ENCODE results near the gene SNX21. TPM values are rescaled to one million over a fixed set of nuclear protein-coding genes. Genes with fewer than 3 reads are reported as not detected.

Gene SNX21
- total and polyA plus RNA-seq, 9 of the 15 experiments (the other 6 are each of a cell fraction or from before 2014, with no cell fraction given): 0.10 to 1.2 (median 0.42) TPM

GRCh38 chr20:45892049-45892825 lies 58.6 kb downstream of the SNX21 start (continued):
- TF ChIP-seq PRDM10 (IDR thresholded peaks at IDR 0.05; ENCODE audit: partially characterized antibody): peak; percentile 54
- TF ChIP-seq, protein P1, sequence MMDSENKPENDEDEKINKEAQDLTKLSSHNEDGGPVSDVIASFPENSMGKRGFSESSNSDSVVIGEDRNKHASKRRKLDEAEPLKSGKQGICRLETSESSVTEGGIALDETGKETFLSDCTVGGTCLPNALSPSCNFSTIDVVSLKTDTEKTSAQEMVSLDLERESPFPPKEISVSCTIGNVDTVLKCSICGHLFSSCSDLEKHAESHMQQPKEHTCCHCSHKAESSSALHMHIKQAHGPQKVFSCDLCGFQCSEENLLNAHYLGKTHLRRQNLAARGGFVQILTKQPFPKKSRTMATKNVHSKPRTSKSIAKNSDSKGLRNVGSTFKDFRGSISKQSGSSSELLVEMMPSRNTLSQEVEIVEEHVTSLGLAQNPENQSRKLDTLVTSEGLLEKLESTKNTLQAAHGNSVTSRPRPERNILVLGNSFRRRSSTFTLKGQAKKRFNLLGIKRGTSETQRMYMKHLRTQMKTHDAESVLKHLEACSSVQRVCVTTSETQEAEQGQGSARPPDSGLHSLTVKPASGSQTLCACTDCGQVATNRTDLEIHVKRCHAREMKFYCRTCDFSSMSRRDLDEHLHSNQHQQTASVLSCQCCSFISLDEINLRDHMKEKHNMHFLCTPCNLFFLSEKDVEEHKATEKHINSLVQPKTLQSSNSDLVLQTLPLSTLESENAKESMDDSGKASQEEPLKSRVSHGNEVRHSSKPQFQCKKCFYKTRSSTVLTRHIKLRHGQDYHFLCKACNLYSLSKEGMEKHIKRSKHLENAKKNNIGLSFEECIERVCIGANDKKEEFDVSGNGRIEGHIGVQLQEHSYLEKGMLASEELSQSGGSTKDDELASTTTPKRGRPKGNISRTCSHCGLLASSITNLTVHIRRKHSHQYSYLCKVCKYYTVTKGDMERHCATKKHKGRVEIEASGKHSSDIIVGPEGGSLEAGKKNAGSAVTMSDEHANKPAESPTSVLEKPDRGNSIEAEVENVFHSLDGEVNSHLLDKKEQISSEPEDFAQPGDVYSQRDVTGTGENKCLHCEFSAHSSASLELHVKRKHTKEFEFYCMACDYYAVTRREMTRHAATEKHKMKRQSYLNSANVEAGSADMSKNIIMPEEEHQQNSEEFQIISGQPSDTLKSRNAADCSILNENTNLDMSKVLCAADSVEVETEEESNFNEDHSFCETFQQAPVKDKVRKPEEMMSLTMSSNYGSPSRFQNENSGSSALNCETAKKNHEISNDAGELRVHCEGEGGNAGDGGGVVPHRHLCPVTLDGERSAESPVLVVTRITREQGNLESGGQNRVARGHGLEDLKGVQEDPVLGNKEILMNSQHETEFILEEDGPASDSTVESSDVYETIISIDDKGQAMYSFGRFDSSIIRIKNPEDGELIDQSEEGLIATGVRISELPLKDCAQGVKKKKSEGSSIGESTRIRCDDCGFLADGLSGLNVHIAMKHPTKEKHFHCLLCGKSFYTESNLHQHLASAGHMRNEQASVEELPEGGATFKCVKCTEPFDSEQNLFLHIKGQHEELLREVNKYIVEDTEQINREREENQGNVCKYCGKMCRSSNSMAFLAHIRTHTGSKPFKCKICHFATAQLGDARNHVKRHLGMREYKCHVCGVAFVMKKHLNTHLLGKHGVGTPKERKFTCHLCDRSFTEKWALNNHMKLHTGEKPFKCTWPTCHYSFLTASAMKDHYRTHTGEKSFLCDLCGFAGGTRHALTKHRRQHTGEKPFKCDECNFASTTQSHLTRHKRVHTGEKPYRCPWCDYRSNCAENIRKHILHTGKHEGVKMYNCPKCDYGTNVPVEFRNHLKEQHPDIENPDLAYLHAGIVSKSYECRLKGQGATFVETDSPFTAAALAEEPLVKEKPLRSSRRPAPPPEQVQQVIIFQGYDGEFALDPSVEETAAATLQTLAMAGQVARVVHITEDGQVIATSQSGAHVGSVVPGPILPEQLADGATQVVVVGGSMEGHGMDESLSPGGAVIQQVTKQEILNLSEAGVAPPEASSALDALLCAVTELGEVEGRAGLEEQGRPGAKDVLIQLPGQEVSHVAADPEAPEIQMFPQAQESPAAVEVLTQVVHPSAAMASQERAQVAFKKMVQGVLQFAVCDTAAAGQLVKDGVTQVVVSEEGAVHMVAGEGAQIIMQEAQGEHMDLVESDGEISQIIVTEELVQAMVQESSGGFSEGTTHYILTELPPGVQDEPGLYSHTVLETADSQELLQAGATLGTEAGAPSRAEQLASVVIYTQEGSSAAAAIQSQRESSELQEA (IDR thresholded peaks at IDR 0.05; ENCODE audit: low read depth): no peak

Other genes with a start within 250 kb of the SNX21 start
Only the 7 nearest of the 21 such genes appear.
- not detected in 2 replicates for gene WFDC3, start 41.9 kb upstream of the SNX21 start, total RNA-seq (2014; rRNA removed)
- not detected in 2 replicates for gene WFDC3, start 41.9 kb upstream of the SNX21 start, total RNA-seq (2014; rRNA removed; fragmentation: Illumina TruSeq; extraction: Trizol)
- not detected in 2 replicates for gene WFDC3, start 41.9 kb upstream of the SNX21 start, total RNA-seq (2015; rRNA removed; fragmentation: Illumina TruSeq; extraction: Trizol)
- gene WFDC3, start 41.9 kb upstream of the SNX21 start, total RNA-seq (2021): 0.45 TPM in 1 of 2 replicates, not detected in the other
- not detected in 2 replicates for gene WFDC3, start 41.9 kb upstream of the SNX21 start, polyA plus RNA-seq (2011; rRNA removed)
- gene WFDC3, start 41.9 kb upstream of the SNX21 start, polyA plus RNA-seq (2014; fragmentation: Illumina TruSeq; extraction: Trizol): not detected in 2 replicates
- gene WFDC3, start 41.9 kb upstream of the SNX21 start, polyA plus RNA-seq (2014; fragmentation: Nextera tagmentation; extraction: Ambion mirVana): under 1 TPM in 1 of 2 experiments, not detected in 1; 0.28 TPM
- 0.85 TPM in 1 of 2 replicates, not detected in the other for gene WFDC3, start 41.9 kb upstream of the SNX21 start, polyA plus RNA-seq (2014; rRNA removed)
- gene DNTTIP1, start 41.8 kb upstream of the SNX21 start, total RNA-seq (2014; rRNA removed): 27.4 and 27.9 TPM in 2 replicates
- gene DNTTIP1, start 41.8 kb upstream of the SNX21 start, total RNA-seq (2014; rRNA removed; fragmentation: Illumina TruSeq; extraction: Trizol): 13.8 and 15.8 TPM in 2 replicates
- 17.8 and 18.0 TPM in 2 replicates for gene DNTTIP1, start 41.8 kb upstream of the SNX21 start, total RNA-seq (2015; rRNA removed; fragmentation: Illumina TruSeq; extraction: Trizol)
- gene DNTTIP1, start 41.8 kb upstream of the SNX21 start, total RNA-seq (2021): 28.1 and 30.0 TPM in 2 replicates
- 33.3 and 37.9 TPM in 2 replicates for gene DNTTIP1, start 41.8 kb upstream of the SNX21 start, polyA plus RNA-seq (2011; rRNA removed)
- gene DNTTIP1, start 41.8 kb upstream of the SNX21 start, polyA plus RNA-seq (2014; fragmentation: Illumina TruSeq; extraction: Trizol): 39.8 and 46.3 TPM in 2 replicates
- 10 to 100 TPM in 1 of 2 experiments, 1 to 10 TPM in 1; 8.6 to 11.1 TPM for gene DNTTIP1, start 41.8 kb upstream of the SNX21 start, polyA plus RNA-seq (2014; fragmentation: Nextera tagmentation; extraction: Ambion mirVana)
- 55.9 and 58.8 TPM in 2 replicates for gene DNTTIP1, start 41.8 kb upstream of the SNX21 start, polyA plus RNA-seq (2014; rRNA removed)
- 0.41 and 0.68 TPM in 2 replicates for gene UBE2C, start 21.2 kb upstream of the SNX21 start, total RNA-seq (2014; rRNA removed)
- 0.48 and 0.69 TPM in 2 replicates for gene UBE2C, start 21.2 kb upstream of the SNX21 start, total RNA-seq (2014; rRNA removed; fragmentation: Illumina TruSeq; extraction: Trizol)
- 0.83 and 0.98 TPM in 2 replicates for gene UBE2C, start 21.2 kb upstream of the SNX21 start, total RNA-seq (2015; rRNA removed; fragmentation: Illumina TruSeq; extraction: Trizol)
- gene UBE2C, start 21.2 kb upstream of the SNX21 start, total RNA-seq (2021): 1.5 and 1.7 TPM in 2 replicates
- 1.4 and 1.7 TPM in 2 replicates for gene UBE2C, start 21.2 kb upstream of the SNX21 start, polyA plus RNA-seq (2011; rRNA removed)
- gene UBE2C, start 21.2 kb upstream of the SNX21 start, polyA plus RNA-seq (2014; fragmentation: Illumina TruSeq; extraction: Trizol): 0.51 and 1.1 TPM in 2 replicates
- gene UBE2C, start 21.2 kb upstream of the SNX21 start, polyA plus RNA-seq (2014; fragmentation: Nextera tagmentation; extraction: Ambion mirVana): under 1 TPM; 0.52 to 0.63 TPM
- 1.5 and 1.6 TPM in 2 replicates for gene UBE2C, start 21.2 kb upstream of the SNX21 start, polyA plus RNA-seq (2014; rRNA removed)
- gene TNNC2, start 6.5 kb upstream of the SNX21 start, total RNA-seq (2014; rRNA removed): not detected in 2 replicates
- gene TNNC2, start 6.5 kb upstream of the SNX21 start, total RNA-seq (2014; rRNA removed; fragmentation: Illumina TruSeq; extraction: Trizol): not detected in 2 replicates
- gene TNNC2, start 6.5 kb upstream of the SNX21 start, total RNA-seq (2015; rRNA removed; fragmentation: Illumina TruSeq; extraction: Trizol): not detected in 2 replicates
- not detected in 2 replicates for gene TNNC2, start 6.5 kb upstream of the SNX21 start, total RNA-seq (2021)
- not detected in 2 replicates for gene TNNC2, start 6.5 kb upstream of the SNX21 start, polyA plus RNA-seq (2011; rRNA removed)
- not detected in 2 replicates for gene TNNC2, start 6.5 kb upstream of the SNX21 start, polyA plus RNA-seq (2014; fragmentation: Illumina TruSeq; extraction: Trizol)
- gene TNNC2, start 6.5 kb upstream of the SNX21 start, polyA plus RNA-seq (2014; fragmentation: Nextera tagmentation; extraction: Ambion mirVana): not detected
- not detected in 2 replicates for gene TNNC2, start 6.5 kb upstream of the SNX21 start, polyA plus RNA-seq (2014; rRNA removed)
- 36.7 and 49.8 TPM in 2 replicates for gene ACOT8, start 23.6 kb downstream of the SNX21 start, total RNA-seq (2014; rRNA removed)
- 11.9 and 13.0 TPM in 2 replicates for gene ACOT8, start 23.6 kb downstream of the SNX21 start, total RNA-seq (2014; rRNA removed; fragmentation: Illumina TruSeq; extraction: Trizol)
- gene ACOT8, start 23.6 kb downstream of the SNX21 start, total RNA-seq (2015; rRNA removed; fragmentation: Illumina TruSeq; extraction: Trizol): 18.3 and 20.3 TPM in 2 replicates
- gene ACOT8, start 23.6 kb downstream of the SNX21 start, total RNA-seq (2021): 24.5 and 28.5 TPM in 2 replicates
- 34.9 and 48.0 TPM in 2 replicates for gene ACOT8, start 23.6 kb downstream of the SNX21 start, polyA plus RNA-seq (2011; rRNA removed)
- 20.7 and 25.8 TPM in 2 replicates for gene ACOT8, start 23.6 kb downstream of the SNX21 start, polyA plus RNA-seq (2014; fragmentation: Illumina TruSeq; extraction: Trizol)
- gene ACOT8, start 23.6 kb downstream of the SNX21 start, polyA plus RNA-seq (2014; fragmentation: Nextera tagmentation; extraction: Ambion mirVana): 10 to 100 TPM in 1 of 2 experiments, 1 to 10 TPM in 1; 8.2 to 14.9 TPM
- gene ACOT8, start 23.6 kb downstream of the SNX21 start, polyA plus RNA-seq (2014; rRNA removed): 46.7 and 49.5 TPM in 2 replicates
- 2.4 and 2.7 TPM in 2 replicates for gene ZSWIM3, start 23.8 kb downstream of the SNX21 start, total RNA-seq (2014; rRNA removed)
- 2.6 and 2.8 TPM in 2 replicates for gene ZSWIM3, start 23.8 kb downstream of the SNX21 start, total RNA-seq (2014; rRNA removed; fragmentation: Illumina TruSeq; extraction: Trizol)
- 3.6 and 4.0 TPM in 2 replicates for gene ZSWIM3, start 23.8 kb downstream of the SNX21 start, total RNA-seq (2015; rRNA removed; fragmentation: Illumina TruSeq; extraction: Trizol)
- gene ZSWIM3, start 23.8 kb downstream of the SNX21 start, total RNA-seq (2021): 2.5 and 2.9 TPM in 2 replicates
- gene ZSWIM3, start 23.8 kb downstream of the SNX21 start, polyA plus RNA-seq (2011; rRNA removed): 4.3 and 5.4 TPM in 2 replicates
- 2.6 and 3.0 TPM in 2 replicates for gene ZSWIM3, start 23.8 kb downstream of the SNX21 start, polyA plus RNA-seq (2014; fragmentation: Illumina TruSeq; extraction: Trizol)
- gene ZSWIM3, start 23.8 kb downstream of the SNX21 start, polyA plus RNA-seq (2014; fragmentation: Nextera tagmentation; extraction: Ambion mirVana): 1 to 10 TPM; 1.7 to 1.8 TPM
- 1.8 and 3.7 TPM in 2 replicates for gene ZSWIM3, start 23.8 kb downstream of the SNX21 start, polyA plus RNA-seq (2014; rRNA removed)
- 11.6 and 14.1 TPM in 2 replicates for gene ZSWIM1, start 47.4 kb downstream of the SNX21 start, total RNA-seq (2014; rRNA removed)
- gene ZSWIM1, start 47.4 kb downstream of the SNX21 start, total RNA-seq (2014; rRNA removed; fragmentation: Illumina TruSeq; extraction: Trizol): 9.0 and 9.5 TPM in 2 replicates
- gene ZSWIM1, start 47.4 kb downstream of the SNX21 start, total RNA-seq (2015; rRNA removed; fragmentation: Illumina TruSeq; extraction: Trizol): 11.2 and 11.7 TPM in 2 replicates
- gene ZSWIM1, start 47.4 kb downstream of the SNX21 start, total RNA-seq (2021): 13.8 and 15.6 TPM in 2 replicates
- gene ZSWIM1, start 47.4 kb downstream of the SNX21 start, polyA plus RNA-seq (2011; rRNA removed): 7.4 and 12.1 TPM in 2 replicates
- gene ZSWIM1, start 47.4 kb downstream of the SNX21 start, polyA plus RNA-seq (2014; fragmentation: Illumina TruSeq; extraction: Trizol): 13.7 and 14.7 TPM in 2 replicates
- 1 to 10 TPM; 2.5 to 3.1 TPM for gene ZSWIM1, start 47.4 kb downstream of the SNX21 start, polyA plus RNA-seq (2014; fragmentation: Nextera tagmentation; extraction: Ambion mirVana)
- 7.0 and 7.3 TPM in 2 replicates for gene ZSWIM1, start 47.4 kb downstream of the SNX21 start, polyA plus RNA-seq (2014; rRNA removed)